Kidney glomerular epithelial cell (primary cell): ENCODE measurements around the gene FOXK1.
"Not testable (repeated sequence)": the region's sequence is repeated elsewhere in the genome, so short reads cannot be mapped to it uniquely, and the experiment has no call there.

Source experiments
- DNase-seq: peaks from one replicate; lab custom pipeline; 2025; lab: John Stamatoyannopoulos, UW

Gene FOXK1

DNA sequence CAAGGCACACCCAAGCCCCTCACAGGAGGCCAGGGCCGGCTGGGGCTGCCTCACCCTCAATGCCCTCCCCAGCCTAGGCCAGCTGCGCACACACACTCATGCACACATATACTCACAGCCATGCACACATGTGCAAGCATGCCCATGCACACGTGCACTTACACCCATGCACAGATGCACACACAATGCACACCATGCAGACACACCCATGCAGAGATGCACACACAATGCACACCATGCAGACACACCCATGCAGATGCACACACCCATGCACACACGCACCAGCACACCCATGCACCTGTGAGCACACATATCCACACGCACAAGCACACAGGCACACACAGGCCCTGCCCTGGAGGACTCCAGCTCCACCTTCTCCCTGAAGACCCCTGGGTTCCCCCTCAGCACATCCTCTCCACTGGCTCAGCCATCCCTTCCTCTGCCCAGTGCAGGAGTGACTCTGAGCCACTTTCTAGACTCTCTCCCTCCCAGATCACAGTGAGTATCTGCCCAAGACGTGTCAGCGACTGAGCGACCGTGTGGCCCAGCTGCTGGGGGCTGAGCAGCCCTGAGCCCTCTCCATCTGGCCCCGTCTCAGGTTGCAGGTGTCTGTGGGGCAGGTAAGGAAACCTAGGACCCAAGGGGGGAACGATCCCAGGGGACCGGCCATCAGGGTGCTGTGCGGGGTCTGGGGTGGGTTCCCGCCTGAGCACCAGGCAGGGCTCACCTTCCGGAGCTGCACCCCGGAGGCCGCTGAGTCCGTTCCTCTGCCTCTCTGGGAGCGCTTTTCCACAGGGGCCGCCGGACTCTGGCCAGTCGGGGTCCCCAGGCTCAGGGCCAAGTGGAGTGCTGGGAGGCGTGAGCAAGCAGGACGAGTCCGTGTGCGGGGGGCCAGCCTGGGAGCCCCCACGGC is 119.1 kb downstream of the FOXK1 start:
- DNase-seq = no peak

- DNase-seq = no peak
These were observed 119.7 kb downstream of the FOXK1 start for GRCh38 chr7:4801839-4802231.

DNA sequence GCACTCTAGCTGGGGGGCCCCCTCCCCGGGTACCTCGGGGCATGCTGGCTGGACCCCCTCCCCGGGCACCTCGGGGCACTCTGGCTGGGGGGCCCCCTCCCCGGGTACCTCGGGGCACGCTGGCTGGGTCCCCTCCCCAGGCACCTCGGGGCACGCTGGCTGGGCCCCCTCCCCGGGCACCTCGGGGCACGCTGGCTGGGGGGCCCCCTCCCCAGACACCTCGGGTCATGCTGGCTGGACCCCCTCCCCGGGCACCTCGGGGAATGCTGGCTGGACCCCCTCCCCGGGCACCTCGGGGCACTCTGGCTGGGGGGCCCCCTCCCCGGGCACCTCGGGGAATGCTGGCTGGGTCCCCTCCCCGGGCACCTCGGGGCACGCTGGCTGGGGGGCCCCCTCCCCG is 120.5 kb downstream of the FOXK1 start:
- not testable (repeated sequence) for DNase-seq

- no peak for DNase-seq
These were observed 121.5 kb downstream of the FOXK1 start for GRCh38 chr7:4803397-4804241.

DNA sequence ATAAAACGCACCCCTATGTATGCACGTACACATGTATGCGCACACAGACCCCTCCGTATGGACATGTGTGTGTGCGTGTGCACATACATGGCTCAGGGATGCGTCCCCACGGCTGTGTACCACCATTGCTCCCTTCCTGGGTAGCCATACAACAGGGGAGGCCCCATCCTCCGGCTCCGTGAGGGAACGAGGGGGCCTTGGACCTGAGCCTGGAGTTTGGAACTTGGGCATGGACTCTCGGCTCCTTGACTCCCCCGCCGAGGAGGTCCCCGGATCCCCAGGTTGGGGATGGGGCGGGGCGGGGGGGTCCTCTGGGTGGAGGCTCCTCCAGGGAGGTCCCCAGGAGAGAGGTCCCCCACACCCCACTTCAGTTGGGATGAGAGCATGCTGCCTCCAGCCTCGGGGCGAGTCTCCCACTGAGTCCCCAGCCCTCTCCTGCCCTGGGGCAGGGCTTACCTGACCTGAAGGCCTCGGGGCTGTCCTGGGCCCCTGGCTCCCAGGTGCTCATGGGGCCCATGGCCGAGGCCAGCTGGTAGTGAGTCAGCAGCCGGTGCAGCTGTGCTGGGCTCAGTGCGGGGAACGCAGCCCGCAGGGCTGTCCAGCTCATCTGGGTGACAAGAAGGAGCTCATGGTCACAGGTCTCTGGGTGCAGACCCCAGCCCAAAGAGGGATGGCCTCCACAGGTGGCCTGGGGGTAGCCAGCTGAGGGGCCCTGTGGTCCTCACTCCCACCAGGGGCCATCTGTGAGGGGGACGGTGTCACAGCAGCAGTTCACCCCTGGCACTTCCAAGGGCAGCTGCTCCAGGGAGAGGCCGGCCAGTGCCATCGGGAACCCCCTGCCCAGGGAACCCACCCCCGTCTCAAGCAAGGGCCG is 123.3 kb downstream of the FOXK1 start:
- DNase-seq = no peak

- no peak for DNase-seq
These were observed 123.8 kb downstream of the FOXK1 start for GRCh38 chr7:4805984-4806300.

- DNase-seq = no peak
These were observed 125.0 kb downstream of the FOXK1 start for GRCh38 chr7:4806983-4807597.

- DNase-seq = no peak
These were observed 125.5 kb downstream of the FOXK1 start for GRCh38 chr7:4807598-4808016.

DNA sequence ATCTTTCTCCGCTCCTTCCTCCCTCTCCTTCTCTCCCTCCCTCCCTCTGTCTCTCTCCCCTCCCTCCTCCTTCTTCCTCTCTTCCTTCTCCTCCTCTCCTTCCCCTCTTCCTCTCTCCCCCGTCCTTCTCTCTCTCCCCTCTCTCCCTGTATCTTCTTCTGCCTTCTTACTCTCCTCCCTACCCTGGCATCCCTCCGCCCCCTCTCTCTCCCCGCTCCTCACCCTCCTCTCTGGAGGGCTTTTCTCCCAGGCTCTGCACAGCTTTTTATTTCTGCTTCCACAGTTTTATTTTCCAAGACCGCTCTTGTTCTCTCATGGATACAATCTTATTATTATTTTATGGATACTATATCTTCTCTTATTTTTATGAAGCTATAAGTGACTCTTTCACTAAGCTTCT is 125.9 kb downstream of the FOXK1 start:
- no peak for DNase-seq

DNA sequence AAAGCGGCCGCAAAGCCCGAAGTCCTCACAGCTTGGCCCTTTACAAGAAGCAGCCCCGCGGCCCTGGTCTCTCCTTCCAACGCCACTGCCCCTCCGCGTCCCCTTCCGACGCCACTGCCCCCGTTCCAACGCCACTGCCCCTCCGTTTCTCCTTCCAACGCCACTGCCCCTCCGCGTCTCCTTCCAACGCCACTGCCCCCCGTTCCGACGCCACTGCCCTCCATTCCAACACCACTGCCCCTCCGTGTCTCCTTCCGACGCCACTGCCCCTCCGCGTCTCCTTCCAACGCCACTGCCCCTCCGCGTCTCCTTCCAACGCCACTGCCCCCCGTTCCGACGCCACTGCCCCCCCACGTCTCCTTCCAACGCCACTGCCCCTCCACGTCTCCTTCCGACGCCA is 126.5 kb downstream of the FOXK1 start:
- DNase-seq = no peak

DNA sequence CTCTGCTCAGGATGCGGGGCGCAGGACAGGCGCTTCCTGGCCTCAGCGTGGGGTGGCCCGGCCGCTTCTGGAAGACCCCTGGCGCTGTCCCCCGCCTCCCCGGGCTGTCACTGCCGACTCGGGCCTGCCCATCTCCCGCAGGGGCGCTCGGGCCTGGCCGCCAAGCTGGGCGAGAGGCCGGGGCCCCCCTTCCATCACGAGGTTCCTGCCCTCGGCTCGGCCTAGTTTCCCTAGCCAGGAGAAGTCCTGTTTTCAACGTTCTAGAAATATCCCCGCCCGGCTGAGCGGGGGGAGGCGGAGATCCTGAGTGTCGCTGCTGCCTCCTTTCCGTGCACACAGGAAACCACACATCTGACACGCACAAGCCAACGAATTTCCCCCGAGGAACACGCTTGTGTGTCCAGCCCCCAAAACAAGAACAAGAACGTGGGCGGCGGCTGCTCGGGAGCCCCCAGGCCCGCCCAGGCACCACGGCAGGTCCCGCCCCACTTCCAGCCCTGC is 127.0 kb downstream of the FOXK1 start:
- no peak for DNase-seq

DNA sequence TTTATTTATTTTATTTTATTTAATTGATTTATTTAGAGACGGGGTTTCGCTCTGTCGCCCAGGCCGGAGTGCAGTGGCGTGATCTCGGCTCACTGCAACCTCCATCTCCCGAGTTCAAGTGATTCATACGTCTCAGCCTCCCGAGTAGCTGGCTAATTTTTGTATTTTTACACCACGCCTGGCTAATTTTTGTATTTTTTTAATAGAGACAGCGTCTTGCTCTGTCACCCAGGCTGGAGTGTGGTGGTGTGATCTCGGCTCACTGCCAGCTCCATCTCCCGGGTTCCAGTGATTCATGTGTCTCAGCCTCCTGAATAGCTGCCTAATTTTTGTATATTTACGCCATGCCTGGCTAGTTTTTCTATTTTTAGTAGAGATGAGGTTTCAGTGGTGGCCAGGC is 127.6 kb downstream of the FOXK1 start:
- peak; percentile 86 for DNase-seq

DNA sequence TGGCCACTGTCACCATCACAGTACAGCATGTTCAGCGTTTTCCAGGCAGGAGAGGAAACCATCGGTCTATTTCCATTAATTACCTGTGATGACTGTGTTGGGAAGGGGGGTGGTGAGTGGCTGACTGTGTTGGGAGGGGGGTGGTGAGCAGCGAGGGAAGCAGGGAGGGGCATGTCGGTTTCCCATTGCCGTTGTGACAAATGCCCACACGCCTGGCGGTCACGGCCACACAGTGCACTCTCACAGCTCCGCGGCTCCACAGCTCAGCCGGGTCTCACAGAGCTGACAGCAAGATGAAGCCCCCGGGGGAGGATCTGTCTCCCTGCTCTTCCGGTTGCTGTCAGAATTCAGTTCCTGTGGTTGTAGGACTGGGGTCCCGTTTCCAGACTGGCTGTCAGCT is 132.3 kb downstream of the FOXK1 start:
- no peak for DNase-seq

GRCh38 chr7:4815121-4815520 is 133.0 kb downstream of the FOXK1 start:
- no peak for DNase-seq

GRCh38 chr7:4815609-4816418 is 133.7 kb downstream of the FOXK1 start:
- DNase-seq = no peak

GRCh38 chr7:4816419-4817080 is 134.5 kb downstream of the FOXK1 start:
- DNase-seq = no peak

- DNase-seq = no peak
These were observed 135.2 kb downstream of the FOXK1 start for GRCh38 chr7:4817178-4817901.

DNA sequence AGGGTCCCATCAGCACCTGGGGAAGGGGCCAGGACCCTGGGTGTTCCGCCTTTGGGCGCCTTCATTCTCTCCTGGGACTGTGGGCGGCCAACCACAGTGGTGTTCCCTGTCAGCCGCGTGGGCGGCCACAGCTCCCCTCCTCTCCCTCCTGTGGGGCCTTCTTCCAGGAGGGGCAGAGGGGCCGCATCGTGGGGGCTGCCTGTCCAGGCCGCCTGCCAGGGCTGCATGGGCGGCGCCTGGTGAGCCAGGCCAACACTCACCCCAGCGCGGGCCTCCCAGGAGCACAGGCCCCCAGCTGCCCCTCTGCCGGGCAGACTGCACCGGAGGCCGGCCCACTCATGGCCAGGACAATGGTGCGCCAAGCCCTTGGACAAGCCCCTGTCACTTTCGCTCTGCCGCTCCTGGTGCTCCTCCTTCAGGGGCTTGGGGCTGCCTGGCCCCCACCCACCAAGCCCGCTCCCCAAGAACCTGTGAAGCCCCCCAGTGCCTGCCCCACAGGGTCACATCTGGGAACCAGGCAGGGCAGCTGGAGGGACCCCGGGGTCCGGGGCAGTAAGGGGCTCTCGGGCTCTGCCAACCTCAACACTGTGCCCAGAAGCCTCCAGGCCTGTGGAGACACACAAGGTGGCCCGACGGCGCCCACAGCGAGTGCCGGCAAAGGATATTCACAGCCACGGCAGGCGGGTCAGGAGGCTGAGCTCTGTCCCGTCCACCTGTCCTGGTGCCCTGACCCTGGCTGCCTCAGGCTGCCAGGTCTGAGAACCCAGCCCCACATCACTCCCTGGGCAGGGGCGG is 136.1 kb downstream of the FOXK1 start:
- no peak for DNase-seq
